Vagina (tissue), 2 donors: ENCODE measurements around the gene RRAGC. TPM values are rescaled to one million over a fixed set of nuclear protein-coding genes. Genes with fewer than 3 reads are reported as not detected.

Source experiments
- DNase-seq, 2 donors: peaks; one replicate each; pipeline ENCODE4 v3.0.0-alpha.2; 2017; ENCODE audit errors: extremely low spot score in 2 of 2
- H3K27ac ChIP-seq: fragments of 200-600 bp; sonication (generic); one replicate; pipeline ENCODE4 v1.5.1; 2019
- H3K27me3 ChIP-seq: fragments of 200-600 bp; sonication (generic); one replicate; pipeline ENCODE4 v1.5.1; 2019
- H3K36me3 ChIP-seq, 2 donors: fragments of 200-600 bp; sonication (generic); one replicate each; pipeline ENCODE4 v1.5.1; 2017 to 2019
- H3K4me1 ChIP-seq: fragments of 200-600 bp; sonication (generic); one replicate; pipeline ENCODE4 v1.5.1; 2019
- H3K4me3 ChIP-seq, 2 donors: fragments of 200-600 bp; sonication (generic); 1 replicate in 1 of 2; 2 replicates in 1 of 2; pipeline ENCODE4 v1.5.1; 2016 to 2019
- H3K9me3 ChIP-seq: fragments of 200-600 bp; sonication (generic); one replicate; pipeline ENCODE4 v1.5.1; 2019
- POLR2A ChIP-seq, 2 donors: fragments of 450-650 bp; IDR thresholded peaks; one replicate each; pipeline ENCODE4 v1.6.1; 2017; ENCODE audit warnings: antibody characterized with exemption in 2 of 2, mild to moderate bottlenecking in 2 of 2, moderate library complexity in 2 of 2
- POLR2AphosphoS5 ChIP-seq, 2 donors: sonication (generic); formaldehyde crosslinking; IDR thresholded peaks; one replicate each; pipeline ENCODE4 v1.9.0; 2017; ENCODE audit warnings: antibody characterized with exemption in 2 of 2, mild to moderate bottlenecking in 2 of 2, low read depth in 1 of 2; ENCODE audit not compliant: insufficient read depth in 1 of 2
- intact Hi-C: fragments of 100-400 bp; cut with DNase I; formaldehyde crosslinking; loops from one replicate; pipeline ENCODE4 v1.15.1; 2023
- total RNA-seq: library from RNA; depleted of rRNA; stranded (reverse); fragments of >200 nt; gene quantifications from one replicate; pipeline ENCODE4 v1.2.3, GENCODE V29; 2016
- TF ChIP-seq, protein P1 (sequence below), 3 experiments: fragments of 450-650 bp in 2 of 3; fragments of 200-600 bp in 1 of 3; sonication (generic) in 1 of 3; IDR thresholded peaks; one replicate each; pipeline ENCODE4 v1.5.1; 2017 to 2019; ENCODE audit warnings: antibody characterized with exemption in 3 of 3, mild to moderate bottlenecking in 2 of 3, moderate library complexity in 2 of 3

RRAGC gene
- total RNA-seq, 1 donor from 2014 or later = 9.8 TPM

GRCh38 chr1:38898653-38899230 is 39.2 kb upstream of the RRAGC start:
- Histone ChIP-seq H3K36me3 (no peaks in the 10 kb centered on the region), H3K27ac (no peak overlapping the region)
- intact Hi-C loops = no loop called here

GRCh38 chr1:38896169-38896568 is 36.6 kb upstream of the RRAGC start:
- H3K9me3 ChIP-seq = no peaks in the 10 kb centered on the region
- no peaks in the 10 kb centered on the region for H3K4me1 ChIP-seq
- no peaks in the 10 kb centered on the region for H3K27me3 ChIP-seq
- no peaks in the 10 kb centered on the region for H3K36me3 ChIP-seq
- no peak overlapping the region for H3K4me3 ChIP-seq
- no peak for DNase-seq
- intact Hi-C loops = no loop called here
- TF ChIP-seq, protein P1, sequence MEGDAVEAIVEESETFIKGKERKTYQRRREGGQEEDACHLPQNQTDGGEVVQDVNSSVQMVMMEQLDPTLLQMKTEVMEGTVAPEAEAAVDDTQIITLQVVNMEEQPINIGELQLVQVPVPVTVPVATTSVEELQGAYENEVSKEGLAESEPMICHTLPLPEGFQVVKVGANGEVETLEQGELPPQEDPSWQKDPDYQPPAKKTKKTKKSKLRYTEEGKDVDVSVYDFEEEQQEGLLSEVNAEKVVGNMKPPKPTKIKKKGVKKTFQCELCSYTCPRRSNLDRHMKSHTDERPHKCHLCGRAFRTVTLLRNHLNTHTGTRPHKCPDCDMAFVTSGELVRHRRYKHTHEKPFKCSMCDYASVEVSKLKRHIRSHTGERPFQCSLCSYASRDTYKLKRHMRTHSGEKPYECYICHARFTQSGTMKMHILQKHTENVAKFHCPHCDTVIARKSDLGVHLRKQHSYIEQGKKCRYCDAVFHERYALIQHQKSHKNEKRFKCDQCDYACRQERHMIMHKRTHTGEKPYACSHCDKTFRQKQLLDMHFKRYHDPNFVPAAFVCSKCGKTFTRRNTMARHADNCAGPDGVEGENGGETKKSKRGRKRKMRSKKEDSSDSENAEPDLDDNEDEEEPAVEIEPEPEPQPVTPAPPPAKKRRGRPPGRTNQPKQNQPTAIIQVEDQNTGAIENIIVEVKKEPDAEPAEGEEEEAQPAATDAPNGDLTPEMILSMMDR (IDR thresholded peaks at IDR 0.05) = no peak
- TF ChIP-seq POLR2AphosphoS5 (IDR thresholded peaks at IDR 0.05; ENCODE audit: insufficient read depth in 1 of 2, low read depth in 1 of 2) = no peak
- no peak for TF ChIP-seq POLR2A (IDR thresholded peaks at IDR 0.05)
- no peak overlapping the region for H3K27ac ChIP-seq

More at GRCh38 chr1:38898653-38899230, 39.2 kb upstream of the RRAGC start:
- no peak for DNase-seq
- Histone ChIP-seq H3K9me3 (no peaks in the 10 kb centered on the region), H3K4me1 (no peaks in the 10 kb centered on the region), H3K4me3 (no peak overlapping the region), H3K27me3 (no peaks in the 10 kb centered on the region)
- TF ChIP-seq POLR2AphosphoS5 (IDR thresholded peaks at IDR 0.05; ENCODE audit: insufficient read depth in 1 of 2, low read depth in 1 of 2) (no peak), POLR2A (IDR thresholded peaks at IDR 0.05) (no peak)
- TF ChIP-seq, protein P1 (IDR thresholded peaks at IDR 0.05) = no peak

DNA sequence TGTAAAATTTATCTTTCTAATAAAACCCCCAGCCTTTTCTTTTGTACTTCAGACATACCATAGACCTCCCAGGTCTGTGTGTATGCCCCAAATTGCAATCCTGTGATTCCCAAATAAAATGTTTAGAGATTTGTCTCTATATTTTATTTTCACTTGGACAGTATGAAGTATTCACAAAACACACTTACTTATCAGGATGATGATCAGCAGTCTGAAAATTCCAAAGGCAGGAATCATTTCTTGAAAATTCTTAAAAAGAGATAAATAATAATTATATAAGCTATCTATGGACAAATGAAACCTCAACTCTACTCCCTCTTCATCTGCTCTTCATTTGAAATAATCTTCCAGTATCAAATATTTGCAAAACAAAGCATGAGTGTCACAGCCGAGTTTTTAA is 33.4 kb upstream of the RRAGC start:
- Histone ChIP-seq H3K36me3 (no peaks in the 10 kb centered on the region), H3K27ac (no peak overlapping the region), H3K4me1 (no peaks in the 10 kb centered on the region), H3K9me3 (no peaks in the 10 kb centered on the region), H3K27me3 (no peaks in the 10 kb centered on the region), H3K4me3 (no peak overlapping the region)
- intact Hi-C loops = no loop called here
- TF ChIP-seq POLR2AphosphoS5 (IDR thresholded peaks at IDR 0.05; ENCODE audit: insufficient read depth in 1 of 2, low read depth in 1 of 2) = no peak
- no peak for TF ChIP-seq POLR2A (IDR thresholded peaks at IDR 0.05)
- TF ChIP-seq, protein P1 (IDR thresholded peaks at IDR 0.05) = no peak
- DNase-seq = no peak

GRCh38 chr1:38891753-38892152 is 32.2 kb upstream of the RRAGC start:
- Histone ChIP-seq H3K4me3 (no peak overlapping the region), H3K9me3 (no peaks in the 10 kb centered on the region), H3K27ac (no peak overlapping the region), H3K27me3 (no peaks in the 10 kb centered on the region), H3K4me1 (no peaks in the 10 kb centered on the region), H3K36me3 (no peaks in the 10 kb centered on the region)
- TF ChIP-seq POLR2A (IDR thresholded peaks at IDR 0.05) (no peak), POLR2AphosphoS5 (IDR thresholded peaks at IDR 0.05; ENCODE audit: insufficient read depth in 1 of 2, low read depth in 1 of 2) (no peak)
- TF ChIP-seq, protein P1 (IDR thresholded peaks at IDR 0.05) = no peak
- intact Hi-C loops = no loop called here
- DNase-seq = no peak

DNA sequence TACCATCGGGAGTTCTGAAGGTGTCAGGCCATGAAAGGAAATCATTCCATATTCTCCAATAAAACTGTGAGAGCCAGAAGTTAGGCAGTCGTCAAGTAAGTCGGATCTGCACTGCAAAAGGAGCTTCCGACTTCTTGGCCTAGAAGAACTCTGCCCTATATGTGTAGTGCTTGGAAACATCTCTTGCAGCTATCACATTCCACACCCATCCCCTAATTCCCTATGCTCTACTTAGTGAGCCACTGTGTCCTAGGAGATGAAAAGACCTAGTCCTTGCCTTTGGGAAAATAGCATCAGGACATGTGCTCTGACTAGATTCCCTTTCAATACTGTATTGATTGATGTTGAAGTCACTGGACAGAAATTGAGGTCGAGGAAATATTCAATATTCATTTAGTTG is 30.0 kb upstream of the RRAGC start:
- no peak overlapping the region for H3K4me3 ChIP-seq
- H3K27ac ChIP-seq = no peak overlapping the region
- H3K27me3 ChIP-seq = no peaks in the 10 kb centered on the region
- DNase-seq = no peak
- TF ChIP-seq POLR2A (IDR thresholded peaks at IDR 0.05) = no peak
- no peaks in the 10 kb centered on the region for H3K36me3 ChIP-seq
- H3K4me1 ChIP-seq = no peaks in the 10 kb centered on the region
- intact Hi-C loops = no loop called here
- H3K9me3 ChIP-seq = no peaks in the 10 kb centered on the region
